CD4-positive, alpha-beta memory T cell (primary cell): ENCODE results near the gene PLIN1. TPM values are rescaled to one million over a fixed set of nuclear protein-coding genes. Genes with fewer than 3 reads are reported as not detected.
A peak's percentile ranks its signal among the peaks of the same experiment; 100 is the strongest.

Experiments used
- CTCF ChIA-PET: fragments of 350-600 bp; sonication (Branson Sonifier 250); formaldehyde crosslinking; loops from one replicate; lab custom pipeline; 2021; ENCODE audit warnings: inconsistent platforms; ENCODE audit not compliant: partially characterized antibody; lab: Charles Lee
- POLR2A ChIA-PET: fragments of 350-600 bp; sonication (Branson Sonifier 250); formaldehyde crosslinking; loops from one replicate; lab custom pipeline; 2021; ENCODE audit not compliant: partially characterized antibody; lab: Charles Lee
- DNase-seq, 5 donors: peaks; one replicate each; pipeline versions ENCODE4 v3.0.0 to v3.0.0-alpha.2; 2020 to 2022; ENCODE audit warnings: mixed read lengths in 1 of 5
- H3K27ac ChIP-seq: one replicate; pipeline ENCODE4 v1.7.0; 2013; ENCODE audit warnings: low read depth, low read length
- H3K27me3 ChIP-seq: 2 replicates; pipeline ENCODE4 v1.7.0; 2013; ENCODE audit warnings: mild to moderate bottlenecking, low read length, moderate library complexity; ENCODE audit not compliant: insufficient read depth
- H3K36me3 ChIP-seq: 2 replicates; pipeline ENCODE4 v1.7.0; 2013; ENCODE audit warnings: mild to moderate bottlenecking, low read length, moderate library complexity; ENCODE audit not compliant: insufficient read depth
- H3K4me1 ChIP-seq: 2 replicates; pipeline ENCODE4 v1.7.0; 2013; ENCODE audit warnings: mild to moderate bottlenecking, low read length, moderate library complexity; ENCODE audit not compliant: insufficient read depth
- H3K4me3 ChIP-seq, 2 donors: one replicate each; pipeline ENCODE4 v1.7.0; 2013; ENCODE audit warnings: low read length in 2 of 2, mild to moderate bottlenecking in 1 of 2
- H3K9me3 ChIP-seq, 2 donors: one replicate each; pipeline ENCODE4 v1.7.0; 2013; ENCODE audit warnings: low read length in 2 of 2, control low read depth in 1 of 2; ENCODE audit not compliant: control insufficient read depth in 1 of 2
- H3K27ac Mint-ChIP-seq, 7 donors: one replicate each; pipeline ENCODE4 v1.8.0; 2020 to 2021; ENCODE audit warnings: mixed read lengths in 7 of 7, mild to moderate bottlenecking in 6 of 7, inconsistent platforms in 3 of 7, moderate library complexity in 3 of 7
- H3K27me3 Mint-ChIP-seq, 2 donors: one replicate each; pipeline ENCODE4 v1.8.0; 2020 to 2021; ENCODE audit warnings: mixed read lengths in 2 of 2
- H3K36me3 Mint-ChIP-seq, 2 donors: one replicate each; pipeline ENCODE4 v1.8.0; 2020 to 2021; ENCODE audit warnings: mixed read lengths in 2 of 2, inconsistent platforms in 1 of 2, mild to moderate bottlenecking in 1 of 2
- H3K4me1 Mint-ChIP-seq, 4 donors: one replicate each; pipeline ENCODE4 v1.8.0; 2020 to 2021; ENCODE audit warnings: mixed read lengths in 4 of 4, mild to moderate bottlenecking in 1 of 4
- H3K4me3 Mint-ChIP-seq, 8 donors: one replicate each; pipeline ENCODE4 v1.8.0; 2020 to 2021; ENCODE audit warnings: mixed read lengths in 8 of 8, mild to moderate bottlenecking in 7 of 8, moderate library complexity in 6 of 8, inconsistent platforms in 3 of 8
- H3K9me3 Mint-ChIP-seq, 8 donors: one replicate each; pipeline ENCODE4 v1.8.0; 2020 to 2021; ENCODE audit warnings: mixed read lengths in 8 of 8, mild to moderate bottlenecking in 5 of 8, inconsistent platforms in 3 of 8, moderate library complexity in 1 of 8
- intact Hi-C: fragments of 100-400 bp; cut with micrococcal nuclease; formaldehyde crosslinking; loops from one replicate; pipeline ENCODE4 v1.15.1; 2023
- polyA plus RNA-seq, 2 donors: library from polyadenylated mRNA; unstranded; fragments of 300-500 nt; fragmentation: Illumina TruSeq; gene quantifications; one replicate each; pipeline ENCODE4 v1.2.3, GENCODE V29; 2021
- total RNA-seq, 2 experiments: library from RNA; stranded (reverse); gene quantifications; one replicate each; pipeline ENCODE4 v1.2.3, GENCODE V29; 2021

The PLIN1 gene
- total and polyA plus RNA-seq, 4 experiments from 2014 or later = 0.44 to 1.2 (median 0.46) TPM; not detected in 1

- ChIA-PET CTCF (interaction anchor here (0.7 kb wide), 1 partner anchor 20 kb away, joined by 3 read pairs; no protein-coding TSS in a partner anchor), POLR2A (no interaction called here)
- peaks cover 0 to 2% of the 10 kb centered on the region in 2 donors for H3K27me3 Mint-ChIP-seq
- no peaks in the 10 kb centered on the region for H3K36me3 Mint-ChIP-seq
- no peak overlapping the region for H3K27ac Mint-ChIP-seq
- Histone ChIP-seq H3K4me1 (no peaks in the 10 kb centered on the region), H3K27ac (no peak overlapping the region), H3K27me3 (no peaks in the 10 kb centered on the region), H3K4me3 (no peak overlapping the region), H3K9me3 (no peaks in the 10 kb centered on the region), H3K36me3 (no peaks in the 10 kb centered on the region)
- H3K9me3 Mint-ChIP-seq = peaks cover 0 to 2% (median 0%) of the 10 kb centered on the region in 8 donors
- H3K4me3 Mint-ChIP-seq = no peak overlapping the region
- H3K4me1 Mint-ChIP-seq = no peaks in the 10 kb centered on the region
- no peak for DNase-seq
- intact Hi-C loops = no loop called here
These were observed 47.3 kb downstream of the PLIN1 start for GRCh38 chr15:89631902-89632264.

DNA sequence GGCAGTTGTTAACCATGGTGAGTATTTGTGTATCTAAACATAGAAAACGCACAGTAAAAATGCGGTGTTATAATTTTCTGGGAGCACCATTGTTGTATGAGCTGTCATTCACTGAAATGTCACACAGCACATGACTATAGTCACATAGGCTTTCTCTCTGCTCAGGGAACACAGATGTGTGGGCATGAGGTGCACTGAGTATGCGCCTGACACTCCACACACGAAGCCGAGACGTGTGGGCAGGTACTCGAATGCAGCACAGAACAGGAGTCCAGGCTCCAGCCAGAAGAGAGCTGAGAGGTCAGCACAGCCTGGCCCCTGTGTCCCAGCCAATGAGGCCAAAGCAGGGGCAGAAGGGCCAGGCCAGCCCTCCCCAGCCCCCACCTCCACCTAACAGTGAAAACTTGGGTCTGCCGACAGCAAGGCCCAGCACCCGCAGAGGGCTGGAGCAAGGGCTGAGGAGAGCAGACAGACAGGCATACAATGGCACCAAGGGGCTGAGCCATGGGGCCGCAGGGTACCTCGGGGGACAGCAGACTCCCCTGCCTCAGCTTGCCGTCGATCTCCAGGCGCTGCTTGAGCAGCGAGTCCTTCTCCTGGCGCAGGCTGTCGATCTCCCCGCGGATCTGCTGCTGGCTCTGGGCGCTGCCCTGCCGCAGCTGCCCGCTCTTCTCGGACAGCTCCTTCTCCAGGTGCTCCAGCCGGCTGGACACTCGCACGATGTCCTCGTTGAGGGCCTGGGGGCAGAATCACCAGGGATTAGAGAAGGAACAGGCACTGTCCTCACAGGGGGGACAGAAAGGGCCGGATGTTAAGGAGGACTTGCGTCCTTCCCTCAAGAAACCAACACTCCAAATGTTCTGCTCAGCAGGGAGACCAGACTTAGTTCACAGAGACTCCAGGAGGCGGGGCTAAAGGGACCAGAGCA lies 47.9 kb downstream of the PLIN1 start:
- Histone ChIP-seq H3K36me3 (no peaks in the 10 kb centered on the region), H3K27me3 (no peaks in the 10 kb centered on the region), H3K9me3 (no peaks in the 10 kb centered on the region), H3K4me1 (no peaks in the 10 kb centered on the region), H3K4me3 (no peak overlapping the region), H3K27ac (no peak overlapping the region)
- no peak for DNase-seq
- Mint-ChIP-seq H3K9me3 (peaks cover 0 to 2% (median 0%) of the 10 kb centered on the region in 8 donors), H3K27me3 (peaks cover 0 to 2% of the 10 kb centered on the region in 2 donors), H3K4me1 (no peaks in the 10 kb centered on the region), H3K27ac (peak overlapping the region in 1 of 7 donors; percentile 25), H3K4me3 (no peak overlapping the region), H3K36me3 (no peaks in the 10 kb centered on the region)
- intact Hi-C loops = no loop called here
- ChIA-PET POLR2A (no interaction called here), CTCF (no interaction called here)

DNA sequence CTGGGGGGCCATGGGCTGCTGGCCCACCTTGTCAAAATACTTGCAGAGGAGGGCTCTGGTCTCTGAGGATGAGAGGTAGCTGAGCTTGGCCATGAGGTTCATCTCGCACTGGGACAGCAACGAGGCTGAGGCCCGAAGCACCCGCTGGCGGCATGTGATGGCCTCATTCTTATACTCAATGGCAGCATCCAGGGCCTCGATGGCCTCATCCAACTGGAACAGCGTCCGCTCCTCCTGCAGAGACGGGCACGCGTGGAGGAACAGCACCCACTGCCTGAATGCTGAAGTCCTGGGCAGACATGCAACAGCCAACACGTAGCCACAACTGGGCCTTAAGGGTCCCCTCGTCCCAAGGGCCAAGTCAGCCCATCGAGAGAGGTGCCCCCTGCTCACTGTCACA lies 48.9 kb downstream of the PLIN1 start:
- no peaks in the 10 kb centered on the region for H3K9me3 ChIP-seq
- no peaks in the 10 kb centered on the region for H3K36me3 ChIP-seq
- peaks cover 0 to under 1% (median 0%) of the 10 kb centered on the region in 8 donors for H3K9me3 Mint-ChIP-seq
- no peaks in the 10 kb centered on the region for H3K4me1 Mint-ChIP-seq
- H3K27ac ChIP-seq = no peak overlapping the region
- no peaks in the 10 kb centered on the region for H3K27me3 ChIP-seq
- H3K36me3 Mint-ChIP-seq = no peaks in the 10 kb centered on the region
- H3K4me3 ChIP-seq = no peak overlapping the region
- POLR2A ChIA-PET = no interaction called here
- no peak overlapping the region for H3K27ac Mint-ChIP-seq
- no peak for DNase-seq
- CTCF ChIA-PET = no interaction called here
- no peaks in the 10 kb centered on the region for H3K4me1 ChIP-seq
- intact Hi-C loops = no loop called here
- H3K27me3 Mint-ChIP-seq = peaks cover 0 to 2% of the 10 kb centered on the region in 2 donors
- no peak overlapping the region for H3K4me3 Mint-ChIP-seq

GRCh38 chr15:89629829-89630228 lies 49.3 kb downstream of the PLIN1 start:
- CTCF ChIA-PET = no interaction called here
- no peaks in the 10 kb centered on the region for H3K36me3 Mint-ChIP-seq
- intact Hi-C loops = no loop called here

GRCh38 chr15:89628806-89629715 lies 50.1 kb downstream of the PLIN1 start:
- Histone ChIP-seq H3K4me3 (no peak overlapping the region), H3K4me1 (no peaks in the 10 kb centered on the region), H3K36me3 (no peaks in the 10 kb centered on the region), H3K27me3 (no peaks in the 10 kb centered on the region), H3K9me3 (no peaks in the 10 kb centered on the region), H3K27ac (no peak overlapping the region)
- no peaks in the 10 kb centered on the region for H3K4me1 Mint-ChIP-seq
- H3K36me3 Mint-ChIP-seq = no peaks in the 10 kb centered on the region
- intact Hi-C loops = no loop called here
- ChIA-PET CTCF (no interaction called here), POLR2A (no interaction called here)
- H3K27me3 Mint-ChIP-seq = peaks cover 0 to 2% of the 10 kb centered on the region in 2 donors
- H3K9me3 Mint-ChIP-seq = no peaks in the 10 kb centered on the region
- DNase-seq = no peak
- no peak overlapping the region for H3K4me3 Mint-ChIP-seq
- peak overlapping the region in 1 of 7 donors; percentile 51 for H3K27ac Mint-ChIP-seq

More at GRCh38 chr15:89629829-89630228, 49.3 kb downstream of the PLIN1 start:
- H3K27ac Mint-ChIP-seq = peak overlapping the region in 1 of 7 donors; percentile 51
- Histone ChIP-seq H3K4me3 (no peak overlapping the region), H3K36me3 (no peaks in the 10 kb centered on the region), H3K27me3 (no peaks in the 10 kb centered on the region), H3K4me1 (no peaks in the 10 kb centered on the region), H3K27ac (no peak overlapping the region), H3K9me3 (no peaks in the 10 kb centered on the region)
- H3K27me3 Mint-ChIP-seq = peaks cover 0 to 2% of the 10 kb centered on the region in 2 donors
- DNase-seq = no peak
- POLR2A ChIA-PET = no interaction called here
- no peaks in the 10 kb centered on the region for H3K4me1 Mint-ChIP-seq
- no peaks in the 10 kb centered on the region for H3K9me3 Mint-ChIP-seq
- no peak overlapping the region for H3K4me3 Mint-ChIP-seq

DNA sequence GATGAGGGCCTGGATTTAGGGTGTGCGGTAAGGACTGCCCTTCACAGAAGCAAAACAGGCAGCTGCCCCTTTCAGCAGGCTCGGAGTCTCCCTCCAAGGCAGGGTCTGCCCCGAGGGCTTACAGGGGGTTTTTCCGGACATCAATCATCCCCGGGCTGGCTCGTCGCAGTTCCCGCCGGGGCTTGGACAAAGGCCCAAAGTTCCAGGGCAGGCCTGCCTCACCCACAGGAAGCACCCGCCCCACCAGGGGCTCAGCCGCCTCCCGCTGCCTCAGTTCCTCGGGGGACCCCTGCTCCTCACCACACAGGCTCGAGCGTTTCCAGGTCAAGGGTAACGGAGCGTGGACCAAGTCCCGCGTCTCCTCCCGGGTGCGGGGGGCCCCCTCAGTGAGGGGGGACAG lies 50.9 kb downstream of the PLIN1 start:
- Histone ChIP-seq H3K4me3 (no peak overlapping the region), H3K4me1 (no peaks in the 10 kb centered on the region), H3K9me3 (no peaks in the 10 kb centered on the region), H3K27ac (no peak overlapping the region), H3K27me3 (no peaks in the 10 kb centered on the region), H3K36me3 (no peaks in the 10 kb centered on the region)
- DNase-seq = no peak
- ChIA-PET POLR2A (no interaction called here), CTCF (no interaction called here)
- Mint-ChIP-seq H3K9me3 (no peaks in the 10 kb centered on the region), H3K27ac (no peak overlapping the region), H3K4me1 (no peaks in the 10 kb centered on the region), H3K36me3 (no peaks in the 10 kb centered on the region), H3K27me3 (peaks cover 0 to 2% of the 10 kb centered on the region in 2 donors), H3K4me3 (no peak overlapping the region)
- intact Hi-C loops = no loop called here
